GM19463 (cell line): ENCODE data around the gene IL4I1.

ENCODE experiments used
- ATAC-seq: cut with Tn5 transposase; IDR thresholded peaks from one replicate; pipeline ENCODE4 v1.9.1; 2021; ENCODE audit warnings: mild to moderate bottlenecking, moderate library complexity; ENCODE audit not compliant: unreplicated experiment

Gene IL4I1

DNA sequence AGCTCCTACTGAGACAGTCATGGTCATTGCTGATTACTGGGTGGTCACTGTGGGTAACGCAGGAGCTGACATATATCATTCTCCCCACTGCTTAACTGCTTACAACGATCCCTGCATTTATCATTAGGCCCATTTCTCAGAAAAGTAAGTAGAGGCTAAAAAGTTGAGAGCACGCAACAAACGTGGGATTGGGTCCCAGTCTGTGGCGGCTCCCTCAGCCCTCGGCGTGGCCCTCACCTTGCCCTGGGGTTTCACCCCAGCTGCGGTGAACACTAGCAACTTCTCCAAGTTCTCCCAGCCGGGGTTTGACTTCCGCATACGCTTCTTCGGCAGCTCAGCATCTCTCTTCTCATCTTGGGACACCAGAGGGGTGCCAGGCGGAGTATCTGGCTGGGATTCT is 31.8 kb downstream of the IL4I1 start:
- no peak for ATAC-seq

DNA sequence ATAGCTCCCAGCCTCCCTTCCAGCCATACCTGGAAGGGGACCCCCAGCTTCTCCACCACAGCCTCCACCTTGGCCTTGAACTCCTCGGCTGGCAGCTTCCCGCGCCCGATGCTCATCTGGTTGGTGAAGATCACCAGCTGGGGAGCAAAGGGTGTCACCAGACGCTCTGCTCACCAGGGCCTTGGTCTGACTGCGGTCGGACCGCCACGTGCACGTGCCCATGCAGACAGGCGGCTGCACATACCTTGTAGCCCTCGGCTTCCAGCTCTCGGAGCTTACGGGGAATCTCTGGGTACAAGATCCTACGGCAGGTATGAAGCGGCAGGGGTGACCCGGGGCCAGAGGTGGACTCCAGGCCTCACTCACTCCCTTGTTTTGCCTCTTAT is 32.8 kb downstream of the IL4I1 start:
- ATAC-seq: no peak

DNA sequence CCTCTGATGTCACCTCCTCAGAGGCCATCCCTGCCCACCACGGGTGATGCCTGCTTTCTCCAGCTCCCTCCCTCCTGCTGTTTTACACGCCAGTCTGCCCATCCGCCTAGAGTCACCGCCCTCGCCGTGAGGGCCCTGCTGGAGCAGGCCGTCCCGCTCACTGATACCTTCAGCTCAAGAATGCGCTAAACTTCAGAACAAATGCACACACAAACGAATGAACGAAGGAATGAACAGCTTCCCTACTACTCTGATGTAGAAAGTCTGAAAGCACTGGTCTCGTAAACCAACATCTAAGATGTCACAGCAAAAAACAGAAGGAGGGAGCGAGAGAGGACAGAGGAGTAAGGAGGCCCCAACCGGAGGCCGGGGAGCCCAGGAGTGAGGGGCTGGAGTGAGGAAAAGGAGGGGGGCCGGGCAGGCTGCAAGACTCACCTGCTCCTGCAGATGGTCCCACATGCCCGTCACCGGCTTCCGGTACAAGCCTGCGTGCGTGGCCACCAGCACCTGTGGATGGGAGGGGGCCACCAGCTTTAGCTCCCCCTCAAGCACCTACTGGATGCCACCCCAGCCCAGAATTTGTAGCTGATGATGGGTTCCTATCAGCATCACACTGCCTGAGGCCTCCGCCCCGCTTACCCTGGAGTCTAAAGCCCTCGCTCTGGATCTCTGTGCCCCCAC is 33.3 kb downstream of the IL4I1 start:
- no peak for ATAC-seq

DNA sequence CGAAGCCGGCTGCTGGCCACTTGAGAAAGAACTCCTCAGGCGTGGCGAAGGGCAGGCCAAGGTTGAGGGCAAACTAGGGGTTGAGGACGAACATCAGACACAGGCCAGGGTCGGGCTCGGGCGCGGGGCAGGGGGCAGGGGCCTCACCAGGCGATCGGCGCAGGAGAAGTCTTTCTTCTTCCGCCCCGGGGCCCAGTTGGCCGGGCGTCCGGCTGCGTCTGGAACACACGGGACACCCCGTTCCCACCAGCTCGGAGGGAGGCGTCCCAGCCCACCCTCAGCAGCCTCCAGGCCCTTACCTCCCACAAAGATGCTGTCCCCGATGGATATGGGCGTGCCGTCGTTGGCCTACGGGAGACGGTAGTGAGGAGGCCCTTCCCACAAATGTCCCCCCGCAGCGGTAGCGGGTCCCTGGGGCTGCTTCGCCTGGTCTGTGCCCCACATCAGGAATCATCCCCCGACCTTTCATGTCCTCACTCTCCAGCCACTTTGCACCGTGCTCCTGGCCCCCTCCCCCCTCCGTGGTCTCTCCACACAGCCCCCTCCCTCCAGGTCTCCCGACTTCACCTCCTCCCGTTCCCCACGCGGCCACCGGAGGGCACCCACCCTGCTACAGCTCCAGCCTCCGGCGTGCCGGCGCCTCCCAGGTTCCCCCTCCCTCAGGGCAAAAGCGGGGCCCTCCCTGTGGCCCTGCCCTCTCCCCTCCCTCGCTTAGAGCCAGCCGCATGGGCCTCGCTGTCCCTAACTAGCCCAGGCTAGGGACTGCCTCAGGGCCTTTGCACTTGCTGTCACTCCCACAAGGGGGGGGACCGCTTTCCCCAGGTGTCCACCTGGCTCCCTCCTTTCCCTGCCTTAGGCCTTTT is 34.1 kb downstream of the IL4I1 start:
- no peak for ATAC-seq

DNA sequence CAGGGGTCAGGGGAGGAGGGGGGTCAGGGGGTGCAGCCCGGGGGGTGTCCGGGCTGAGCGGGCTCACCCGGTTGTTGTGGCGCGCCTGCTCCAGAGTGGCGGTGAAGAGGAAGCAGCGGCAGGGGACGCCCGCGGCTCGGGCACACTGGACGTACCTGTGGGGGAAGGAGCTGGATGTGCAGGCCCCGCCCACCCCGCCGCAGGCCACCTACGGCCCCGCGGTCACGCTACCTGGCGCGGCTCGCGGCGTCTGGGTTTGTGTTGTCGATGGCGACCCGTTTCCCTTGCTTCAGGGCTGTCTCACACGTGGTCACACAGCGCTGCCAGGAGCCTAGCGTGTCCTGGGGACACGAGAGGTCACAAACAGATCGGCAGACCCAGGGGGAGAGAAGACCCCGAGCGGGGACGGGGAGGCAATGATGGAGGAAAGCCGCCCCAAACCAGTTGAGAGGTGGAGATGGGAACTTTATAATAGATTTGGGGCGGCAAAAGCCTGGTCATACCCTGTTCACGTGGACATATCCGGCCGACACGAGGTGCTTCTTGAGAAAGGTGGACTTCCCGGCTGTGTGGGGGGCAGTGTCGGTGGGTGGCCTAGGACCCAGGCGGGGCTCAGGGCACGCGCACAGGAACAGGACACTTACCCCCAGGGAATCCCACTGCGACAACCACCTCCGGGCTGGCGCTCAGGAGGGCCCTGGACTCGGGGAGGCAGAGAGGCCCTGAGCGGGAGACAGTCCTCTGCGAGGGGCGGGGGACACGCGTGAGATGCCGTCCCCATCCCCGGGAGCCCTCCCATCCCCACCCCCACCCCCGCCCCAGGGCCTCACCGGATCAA is 34.9 kb downstream of the IL4I1 start:
- ATAC-seq: no peak

GRCh38 chr19:49861107-49861506 is 35.6 kb downstream of the IL4I1 start:
- no peak for ATAC-seq

GRCh38 chr19:49860336-49861102 is 36.2 kb downstream of the IL4I1 start:
- no peak for ATAC-seq

DNA sequence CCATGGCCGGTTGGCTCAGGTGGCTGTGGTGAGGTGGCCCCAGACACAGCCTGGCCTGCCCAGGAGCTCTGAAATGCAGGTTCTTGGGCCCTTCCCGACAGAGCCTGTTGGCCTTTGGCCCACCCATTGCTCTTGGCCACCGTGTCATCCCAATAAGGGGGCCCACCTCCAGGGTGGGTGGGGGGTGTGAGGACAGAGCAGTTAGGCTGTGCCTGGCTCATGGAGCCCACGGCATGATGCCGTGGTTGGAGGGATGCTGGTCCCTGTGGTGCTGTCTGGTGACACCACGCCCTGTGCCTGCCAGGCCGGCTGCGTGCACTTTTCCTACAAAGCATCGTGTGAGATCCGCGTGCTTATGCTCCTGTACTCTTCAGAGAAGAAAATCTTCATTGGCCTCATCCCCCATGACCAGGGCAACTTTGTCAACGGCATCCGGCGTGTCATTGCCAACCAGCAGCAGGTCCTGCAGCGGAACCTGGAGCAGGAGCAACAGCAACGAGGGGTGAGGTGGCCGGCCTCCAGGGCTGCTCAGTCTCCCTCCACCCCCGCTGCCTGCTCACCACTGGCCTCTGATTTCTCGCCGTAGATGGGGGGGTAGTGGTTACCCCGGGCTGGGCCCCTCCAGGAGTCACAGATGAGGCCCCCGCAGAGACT is 36.9 kb downstream of the IL4I1 start:
- no peak for ATAC-seq

- no peak for ATAC-seq
These were observed 38.4 kb downstream of the IL4I1 start for GRCh38 chr19:49858088-49858985.

DNA sequence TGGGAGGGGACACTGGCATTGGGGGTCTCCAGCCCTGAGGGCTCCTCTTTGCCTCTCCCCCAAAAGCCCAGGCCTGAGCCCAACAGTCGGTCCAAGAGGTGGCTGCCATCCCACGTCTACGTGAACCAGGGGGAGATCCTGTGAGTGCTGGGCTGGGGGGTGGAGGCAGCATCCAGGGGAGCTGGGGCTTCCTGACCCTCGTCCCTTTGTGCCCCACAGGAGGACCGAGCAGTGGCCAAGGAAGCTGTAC is 38.9 kb downstream of the IL4I1 start:
- ATAC-seq: no peak

GRCh38 chr19:49857061-49857837 is 39.4 kb downstream of the IL4I1 start:
- no peak for ATAC-seq

GRCh38 chr19:49856574-49857021 is 40.1 kb downstream of the IL4I1 start:
- no peak for ATAC-seq

GRCh38 chr19:49855676-49856573 is 40.8 kb downstream of the IL4I1 start:
- no peak for ATAC-seq

GRCh38 chr19:49855277-49855675 is 41.4 kb downstream of the IL4I1 start:
- no peak for ATAC-seq

- no peak for ATAC-seq
These were observed 42.1 kb downstream of the IL4I1 start for GRCh38 chr19:49854378-49855263.

DNA sequence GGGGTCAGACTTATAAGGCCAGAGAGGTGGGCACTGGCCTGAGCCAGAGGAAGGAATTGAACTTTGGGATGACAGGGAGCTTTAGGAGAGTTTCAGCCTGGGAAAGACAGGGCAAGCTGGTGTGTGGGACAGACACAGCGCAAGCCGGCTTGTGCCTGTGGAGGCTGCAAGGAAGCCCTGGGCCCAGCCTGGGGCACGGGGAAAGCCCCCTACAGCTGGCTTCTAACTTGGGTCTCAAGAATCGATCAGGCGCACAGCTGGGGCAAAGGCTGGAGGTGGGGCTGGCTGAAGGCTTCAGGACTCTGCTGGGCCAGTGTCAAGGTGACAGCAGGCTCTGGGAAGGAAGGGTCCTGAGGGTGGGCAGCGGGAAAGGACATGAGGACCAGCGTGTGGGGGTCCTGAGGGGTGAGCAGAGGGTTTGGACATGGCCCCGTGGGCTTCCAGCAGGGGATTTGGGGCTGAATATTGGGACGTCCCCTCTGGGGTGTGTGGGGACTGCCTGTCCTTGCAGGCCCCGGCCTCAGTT is 42.8 kb downstream of the IL4I1 start:
- no peak for ATAC-seq
